Epithelial cell of proximal tubule (primary cell): ENCODE data around the gene SLC25A12. TPM values are rescaled to one million over a fixed set of nuclear protein-coding genes. Genes with fewer than 3 reads are reported as not detected.

Experiments used
- DNase-seq: peaks from one replicate; pipeline ENCODE4 v3.0.0-alpha.2; 2011; ENCODE audit warnings: low read depth
- H3K4me3 ChIP-seq: 2 replicates; pipeline ENCODE4 v1.5.1; 2011; ENCODE audit warnings: low read depth, mild to moderate bottlenecking, low read length
- CTCF ChIP-seq: conservative IDR thresholded peaks from 2 replicates; pipeline ENCODE4 v1.5.1; 2012; ENCODE audit warnings: low read depth, mild to moderate bottlenecking, low read length
- total RNA-seq: library from RNA; depleted of rRNA; stranded (reverse); fragments of >200 nt; gene quantifications from 2 replicates; pipeline ENCODE4 v1.2.3, GENCODE V29; 2015

Gene SLC25A12
- total RNA-seq, result 8.6 and 12.4 TPM in 2 replicates

- DNase-seq, result peak; percentile 18
- H3K4me3 ChIP-seq, result peak within 1 kb of the TSS; percentile 99
Observed at GRCh38 chr2:171893824-171894611, at the start of gene SLC25A12. Gene SLC25A12, minus strand, starts transcription at chr2:171894244. Its CDS starts 30 bp downstream, at chr2:171894214.

GRCh38 chr2:171941316-171941699 lies 47.3 kb upstream of the SLC25A12 start:
- H3K4me3 ChIP-seq, result no peak overlapping the region
- TF ChIP-seq CTCF, result no peak
- no peak for DNase-seq

More at GRCh38 chr2:171893824-171894611, at the start of gene SLC25A12:
- no peak for TF ChIP-seq CTCF

GRCh38 chr2:171939743-171940071 lies 45.7 kb upstream of the SLC25A12 start:
- no peak for DNase-seq
- no peak overlapping the region for H3K4me3 ChIP-seq
- TF ChIP-seq CTCF, result no peak

- no peak overlapping the region for H3K4me3 ChIP-seq
- no peak for TF ChIP-seq CTCF
- no peak for DNase-seq
Observed at GRCh38 chr2:171939058-171939742, 45.2 kb upstream of the SLC25A12 start.

- no peak for DNase-seq
- TF ChIP-seq CTCF, result no peak
- no peak overlapping the region for H3K4me3 ChIP-seq
Observed at GRCh38 chr2:171930385-171930784, 36.3 kb upstream of the SLC25A12 start.

GRCh38 chr2:171924170-171924942 lies 30.3 kb upstream of the SLC25A12 start:
- no peak for DNase-seq
- TF ChIP-seq CTCF, result no peak
- H3K4me3 ChIP-seq, result no peak overlapping the region
